RWPE2 (cell line): ENCODE data around the gene TOMM40.
A peak's percentile ranks its signal among the peaks of the same experiment; 100 is the strongest.

Experiments
- ATAC-seq: fragments of 200-7000 bp; cut with Tn5 transposase; 3 replicates; pipeline ENCODE4 v1.9.1; 2021; ENCODE audit warnings: low read depth
- DNase-seq: peaks from one replicate; pipeline ENCODE4 v3.0.0-alpha.2; 2020; ENCODE audit warnings: low spot score
- H3K27ac ChIP-seq: fragments of 450-650 bp; 2 replicates; pipeline ENCODE4 v1.5.1; 2017; ENCODE audit warnings: mild to moderate bottlenecking; ENCODE audit not compliant: poor library complexity, severe bottlenecking
- H3K27me3 ChIP-seq: fragments of 250-450 bp; sonication (Bioruptor Pico); 2 replicates; pipeline ENCODE4 v1.5.1; 2021; ENCODE audit warnings: mild to moderate bottlenecking, moderate library complexity; ENCODE audit not compliant: insufficient read depth, poor library complexity, severe bottlenecking
- H3K36me3 ChIP-seq: fragments of 250-450 bp; sonication (Bioruptor Pico); 2 replicates; pipeline ENCODE4 v1.5.1; 2020; ENCODE audit warnings: low read depth, mild to moderate bottlenecking, moderate library complexity
- H3K4me1 ChIP-seq: fragments of 250-450 bp; sonication (Bioruptor Pico); 2 replicates; pipeline ENCODE4 v1.5.1; 2021; ENCODE audit warnings: mild to moderate bottlenecking, moderate library complexity; ENCODE audit not compliant: insufficient read depth, poor library complexity, severe bottlenecking
- H3K4me3 ChIP-seq: fragments of 250-450 bp; sonication (Bioruptor Pico); 2 replicates; pipeline ENCODE4 v1.5.1; 2021; ENCODE audit warnings: mild to moderate bottlenecking, moderate library complexity; ENCODE audit not compliant: severe bottlenecking
- H3K9me3 ChIP-seq: fragments of 250-450 bp; sonication (Bioruptor Pico); 2 replicates; pipeline ENCODE4 v1.5.1; 2021; ENCODE audit warnings: mild to moderate bottlenecking, moderate library complexity; ENCODE audit not compliant: severe bottlenecking
- CTCF ChIP-seq: fragments of 450-650 bp; IDR thresholded peaks from one replicate; pipeline ENCODE4 v1.5.1; 2017; ENCODE audit warnings: mild to moderate bottlenecking, moderate library complexity; ENCODE audit not compliant: poor library complexity, severe bottlenecking

TOMM40 gene

GRCh38 chr19:44891016-44891882 is at the start of gene TOMM40:
Gene TOMM40, plus strand, starts transcription at chr19:44891254. Its CDS starts 162 bp downstream, at chr19:44891416.
- no peak for TF ChIP-seq CTCF
- H3K27me3 ChIP-seq = no peaks in the 10 kb centered on the region
- H3K4me3 ChIP-seq = peak within 1 kb of the TSS; percentile 91
- ATAC-seq (no peak), DNase-seq (peak; percentile 99)
- peaks cover 36% of the 10 kb centered on the region for H3K36me3 ChIP-seq
- H3K9me3 ChIP-seq = no peaks in the 10 kb centered on the region
- H3K4me1 ChIP-seq = peaks cover 6% of the 10 kb centered on the region
- H3K27ac ChIP-seq = peak within 1 kb of the TSS; percentile 66

- no peak for DNase-seq
- TF ChIP-seq CTCF = peak; percentile 35
- no peak for ATAC-seq
- H3K4me1 ChIP-seq = no peaks in the 10 kb centered on the region
- H3K27ac ChIP-seq = peak overlapping the region; percentile 7
- H3K9me3 ChIP-seq = no peaks in the 10 kb centered on the region
- no peaks in the 10 kb centered on the region for H3K36me3 ChIP-seq
- peak overlapping the region; percentile 100 for H3K4me3 ChIP-seq
- H3K27me3 ChIP-seq = no peaks in the 10 kb centered on the region
Measured at GRCh38 chr19:44845286-44845611, 45.8 kb upstream of the TOMM40 start.

GRCh38 chr19:44845612-44846454 is 45.2 kb upstream of the TOMM40 start, which contains the start of gene NECTIN2:
Gene NECTIN2, plus strand, starts transcription at chr19:44846297. Its CDS starts 229 bp downstream, at chr19:44846526.
- H3K4me1 ChIP-seq = no peaks in the 10 kb centered on the region

GRCh38 chr19:44846455-44847143 is 44.5 kb upstream of the TOMM40 start:
- Histone ChIP-seq H3K9me3 (no peaks in the 10 kb centered on the region), H3K36me3 (no peaks in the 10 kb centered on the region), H3K27ac (peak overlapping the region; percentile 73), H3K27me3 (no peaks in the 10 kb centered on the region), H3K4me3 (peak overlapping the region; percentile 100), H3K4me1 (no peaks in the 10 kb centered on the region)
- TF ChIP-seq CTCF = no peak
- ATAC-seq (no peak), DNase-seq (no peak)

More at GRCh38 chr19:44845612-44846454, 45.2 kb upstream of the TOMM40 start, which contains the start of gene NECTIN2:
- Histone ChIP-seq H3K27me3 (no peaks in the 10 kb centered on the region), H3K36me3 (no peaks in the 10 kb centered on the region), H3K9me3 (no peaks in the 10 kb centered on the region), H3K27ac (peak within 1 kb of the TSS; percentile 73), H3K4me3 (peak within 1 kb of the TSS; percentile 100)
- DNase-seq = peak; percentile 99
- peak; percentile 50 for ATAC-seq
- TF ChIP-seq CTCF = peak; percentile 9
